CD4-positive, CD25-positive, alpha-beta regulatory T cell (primary cell): Measurements from ENCODE around the gene AGAP1. TPM values are rescaled to one million over a fixed set of nuclear protein-coding genes. Genes with fewer than 3 reads are reported as not detected.

Source experiments
- ATAC-seq, 2 donors: fragments of 150-1000 bp; cut with Tn5 transposase; one replicate each; pipeline ENCODE4 v1.10.0; 2021; ENCODE audit warnings: low read depth in 2 of 2, moderate number of reproducible peaks in 2 of 2, moderate library complexity in 1 of 2
- DNase-seq, 3 donors: peaks; one replicate each; pipeline versions ENCODE4 v3.0.0 to v3.0.0-alpha.2; 2012 to 2022; ENCODE audit warnings: mixed read lengths in 1 of 3
- H3K27ac ChIP-seq: one replicate; pipeline ENCODE4 v1.7.0; 2013; ENCODE audit warnings: mild to moderate bottlenecking, low read length; ENCODE audit not compliant: insufficient read depth, poor library complexity, severe bottlenecking
- H3K27me3 ChIP-seq: one replicate; pipeline ENCODE4 v1.7.0; 2013; ENCODE audit warnings: low read length; ENCODE audit not compliant: control insufficient read depth, insufficient read depth
- H3K36me3 ChIP-seq: one replicate; pipeline ENCODE4 v1.7.0; 2013; ENCODE audit warnings: mild to moderate bottlenecking, low read length, moderate library complexity; ENCODE audit not compliant: control insufficient read depth, insufficient read depth
- H3K4me1 ChIP-seq: 2 replicates; pipeline ENCODE4 v1.7.0; 2013; ENCODE audit warnings: mild to moderate bottlenecking, low read length; ENCODE audit not compliant: insufficient read depth, control insufficient read depth, poor library complexity, severe bottlenecking
- H3K4me3 ChIP-seq: one replicate; pipeline ENCODE4 v1.7.0; 2013; ENCODE audit warnings: low read depth, mild to moderate bottlenecking, low read length, moderate library complexity
- H3K9me3 ChIP-seq, 2 experiments: 1 replicate in 1 of 2; 2 replicates in 1 of 2; pipeline ENCODE4 v1.7.0; 2013; ENCODE audit warnings: low read length in 2 of 2, mild to moderate bottlenecking in 1 of 2, moderate library complexity in 1 of 2; ENCODE audit not compliant: control insufficient read depth in 2 of 2
- H3K27ac Mint-ChIP-seq, 3 donors: one replicate each; pipeline ENCODE4 v1.8.0; 2020 to 2022; ENCODE audit warnings: mild to moderate bottlenecking in 3 of 3, mixed read lengths in 3 of 3, moderate library complexity in 2 of 3
- H3K27me3 Mint-ChIP-seq: one replicate; pipeline ENCODE4 v1.8.0; 2022; ENCODE audit warnings: mild to moderate bottlenecking, mixed read lengths
- H3K36me3 Mint-ChIP-seq: one replicate; pipeline ENCODE4 v1.8.0; 2020; ENCODE audit warnings: mixed read lengths
- H3K4me1 Mint-ChIP-seq, 4 donors: one replicate each; pipeline ENCODE4 v1.8.0; 2020 to 2022; ENCODE audit warnings: mixed read lengths in 4 of 4, mild to moderate bottlenecking in 1 of 4
- H3K4me3 Mint-ChIP-seq, 4 donors: one replicate each; pipeline ENCODE4 v1.8.0; 2020 to 2022; ENCODE audit warnings: mild to moderate bottlenecking in 4 of 4, mixed read lengths in 4 of 4, moderate library complexity in 3 of 4
- H3K9me3 Mint-ChIP-seq, 7 donors: one replicate each; pipeline ENCODE4 v1.8.0; 2020 to 2022; ENCODE audit warnings: mixed read lengths in 7 of 7, mild to moderate bottlenecking in 3 of 7, moderate library complexity in 2 of 7
- polyA plus RNA-seq, 4 donors: library from polyadenylated mRNA; unstranded; fragments of 300-500 nt; fragmentation: Illumina TruSeq; gene quantifications; one replicate each; pipeline ENCODE4 v1.2.3, GENCODE V29; 2021
- total RNA-seq: library from RNA; stranded (reverse); gene quantifications from one replicate; pipeline ENCODE4 v1.2.3, GENCODE V29; 2022

Gene AGAP1
- total and polyA plus RNA-seq, 5 donors from 2014 or later: 0.99 TPM; not detected in 4

DNA sequence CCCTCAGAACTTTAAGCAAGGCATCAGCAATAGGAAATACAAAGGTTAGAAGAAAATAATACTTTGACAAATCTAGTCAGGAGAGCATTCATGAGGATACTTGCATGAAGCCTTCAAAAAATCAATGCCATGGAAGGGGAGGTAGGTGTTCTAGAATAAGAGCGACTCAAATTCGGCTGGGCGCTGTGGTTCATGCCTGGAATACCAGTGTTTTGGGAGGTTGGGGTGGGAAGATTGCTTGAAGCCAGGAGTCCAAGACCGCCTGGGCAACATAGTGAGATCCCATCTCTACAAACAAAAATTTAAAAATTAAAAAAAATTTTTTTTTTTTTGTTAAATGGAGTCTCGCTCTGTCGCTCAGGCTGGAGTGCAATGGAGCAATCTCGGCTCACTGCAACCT is 652.6 kb downstream of the AGAP1 start:
- H3K27me3 ChIP-seq: peaks cover 3% of the 10 kb centered on the region
- no peak overlapping the region for H3K27ac ChIP-seq
- Mint-ChIP-seq H3K27me3 (peaks cover 4% of the 10 kb centered on the region), H3K4me3 (no peak overlapping the region), H3K36me3 (no peaks in the 10 kb centered on the region), H3K9me3 (peaks cover 0 to 4% (median 0%) of the 10 kb centered on the region in 7 donors), H3K27ac (no peak overlapping the region), H3K4me1 (no peaks in the 10 kb centered on the region)
- no peaks in the 10 kb centered on the region for H3K36me3 ChIP-seq
- ATAC-seq: no peak
- no peaks in the 10 kb centered on the region for H3K4me1 ChIP-seq
- H3K4me3 ChIP-seq: no peak overlapping the region
- H3K9me3 ChIP-seq: no peaks in the 10 kb centered on the region
- no peak for DNase-seq

DNA sequence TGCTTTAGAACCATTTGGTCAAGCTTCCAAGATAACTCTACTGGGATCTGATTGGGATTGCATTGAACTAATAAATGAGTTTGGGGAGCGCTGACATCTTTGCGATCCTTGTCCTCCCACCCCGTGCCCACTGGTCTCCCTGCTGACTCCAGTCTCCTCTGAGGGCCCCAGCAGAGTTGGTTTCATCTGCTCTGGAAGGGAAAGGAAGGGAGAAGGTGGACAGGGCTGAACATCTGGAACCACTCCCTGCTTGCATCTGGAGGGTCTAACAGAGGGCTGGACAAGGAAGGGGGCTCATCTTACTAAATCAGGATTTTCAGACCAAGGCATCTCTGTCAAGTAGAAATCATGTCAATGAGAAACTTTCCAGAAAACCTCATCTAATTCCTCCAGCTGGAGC is 661.6 kb downstream of the AGAP1 start:
- peaks cover 0 to 2% (median under 1%) of the 10 kb centered on the region in 4 donors for H3K4me1 Mint-ChIP-seq
- Histone ChIP-seq H3K27me3 (no peaks in the 10 kb centered on the region), H3K36me3 (no peaks in the 10 kb centered on the region), H3K4me3 (no peak overlapping the region), H3K9me3 (peaks cover 0 to 4% of the 10 kb centered on the region in 2 experiments), H3K4me1 (no peaks in the 10 kb centered on the region), H3K27ac (no peak overlapping the region)
- no peak overlapping the region for H3K27ac Mint-ChIP-seq
- peaks cover 20% of the 10 kb centered on the region for H3K27me3 Mint-ChIP-seq
- peaks cover 0 to 14% (median 8%) of the 10 kb centered on the region in 7 donors for H3K9me3 Mint-ChIP-seq
- H3K4me3 Mint-ChIP-seq: no peak overlapping the region
- ATAC-seq (no peak), DNase-seq (no peak)
- no peaks in the 10 kb centered on the region for H3K36me3 Mint-ChIP-seq

DNA sequence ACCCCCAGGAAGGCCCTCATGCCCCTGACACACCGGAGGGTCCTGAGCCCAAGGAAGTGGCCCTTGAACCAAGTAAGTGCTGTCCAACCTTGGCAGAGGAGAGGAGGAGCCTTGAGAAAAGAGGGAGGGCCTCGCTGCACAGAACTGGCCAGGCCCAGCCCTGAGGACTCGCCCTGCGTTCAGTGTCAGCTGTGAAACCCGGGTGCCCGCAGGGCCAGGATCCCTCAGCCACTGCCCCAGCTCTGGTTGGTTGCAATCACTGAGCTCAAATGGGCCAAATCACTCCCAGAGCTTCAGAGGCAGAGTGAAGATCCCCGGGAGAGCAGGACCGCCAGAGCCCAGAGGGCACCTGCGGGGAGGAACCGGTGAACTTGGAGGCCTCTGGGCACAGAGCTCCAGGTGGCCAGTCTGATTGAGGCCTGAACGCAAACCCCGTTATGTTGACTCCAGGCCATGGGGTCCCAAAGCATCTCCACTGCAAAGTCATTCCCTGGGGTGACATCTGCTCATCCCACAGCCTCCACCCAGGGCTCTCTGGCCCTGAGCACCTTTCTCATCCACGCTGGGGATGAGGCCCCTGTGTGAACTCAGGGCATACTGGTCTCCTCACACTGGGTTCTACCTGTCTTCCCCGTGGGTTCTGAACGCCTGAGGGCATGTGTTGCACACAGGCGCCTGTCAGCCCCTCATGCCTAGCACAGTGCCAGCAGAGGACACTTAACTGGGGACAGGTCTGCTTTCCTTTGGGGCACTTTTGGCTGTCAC is 662.4 kb downstream of the AGAP1 start:
- no peak overlapping the region for H3K4me3 ChIP-seq
- Mint-ChIP-seq H3K27ac (no peak overlapping the region), H3K27me3 (peaks cover 24% of the 10 kb centered on the region), H3K36me3 (no peaks in the 10 kb centered on the region), H3K4me3 (no peak overlapping the region), H3K9me3 (peaks cover 0 to 14% (median 6%) of the 10 kb centered on the region in 7 donors), H3K4me1 (peaks cover 0 to 2% (median under 1%) of the 10 kb centered on the region in 4 donors)
- H3K27me3 ChIP-seq: no peaks in the 10 kb centered on the region
- peaks cover 0 to 4% of the 10 kb centered on the region in 2 experiments for H3K9me3 ChIP-seq
- H3K36me3 ChIP-seq: no peaks in the 10 kb centered on the region
- no peak overlapping the region for H3K27ac ChIP-seq
- H3K4me1 ChIP-seq: no peaks in the 10 kb centered on the region
- DNase-seq (no peak), ATAC-seq (no peak)

DNA sequence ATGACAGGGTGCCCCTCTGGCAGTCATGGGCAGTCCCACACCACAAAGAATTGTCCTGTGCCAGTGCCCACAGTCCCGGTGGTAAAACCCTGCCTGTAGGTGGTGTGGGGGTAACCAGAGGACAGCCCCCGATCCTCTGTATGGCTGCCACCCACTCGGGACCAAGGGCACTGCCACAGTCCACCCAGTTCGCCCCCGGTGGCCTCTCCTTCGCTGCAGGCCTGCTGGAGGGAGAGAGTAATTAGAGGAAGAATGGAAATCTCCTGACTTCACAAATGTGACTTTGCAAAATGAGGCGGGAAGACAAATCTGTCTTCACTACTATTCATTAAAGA is 663.0 kb downstream of the AGAP1 start:
- peaks cover 0 to 14% (median 6%) of the 10 kb centered on the region in 7 donors for H3K9me3 Mint-ChIP-seq
- Histone ChIP-seq H3K27me3 (no peaks in the 10 kb centered on the region), H3K9me3 (peaks cover 0 to 4% of the 10 kb centered on the region in 2 experiments), H3K4me1 (no peaks in the 10 kb centered on the region), H3K4me3 (no peak overlapping the region), H3K36me3 (no peaks in the 10 kb centered on the region), H3K27ac (no peak overlapping the region)
- H3K4me3 Mint-ChIP-seq: no peak overlapping the region
- peaks cover 29% of the 10 kb centered on the region for H3K27me3 Mint-ChIP-seq
- H3K36me3 Mint-ChIP-seq: no peaks in the 10 kb centered on the region
- ATAC-seq (no peak), DNase-seq (no peak)
- no peak overlapping the region for H3K27ac Mint-ChIP-seq
- H3K4me1 Mint-ChIP-seq: peaks cover 0 to 2% (median under 1%) of the 10 kb centered on the region in 4 donors

DNA sequence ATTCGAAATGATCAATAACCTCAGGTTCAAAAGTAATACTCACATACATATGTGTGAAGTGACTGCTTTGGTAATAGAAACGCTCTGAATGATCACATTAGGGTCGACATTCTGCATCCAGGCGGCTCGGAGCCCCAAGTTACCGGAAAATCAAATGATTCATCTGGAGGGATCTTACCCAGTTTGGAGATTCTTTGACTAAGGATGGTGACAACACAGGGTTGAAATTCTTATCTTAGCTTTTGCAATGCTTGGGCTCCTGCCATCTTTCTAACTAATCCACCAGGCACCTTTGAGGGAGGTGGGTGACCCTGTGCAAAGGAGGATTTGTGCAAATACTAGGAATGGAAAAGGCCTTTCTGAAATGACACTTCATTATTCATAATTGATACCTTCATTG is 663.5 kb downstream of the AGAP1 start:
- no peak overlapping the region for H3K27ac ChIP-seq
- no peaks in the 10 kb centered on the region for H3K4me1 ChIP-seq
- DNase-seq (no peak), ATAC-seq (no peak)
- Mint-ChIP-seq H3K36me3 (no peaks in the 10 kb centered on the region), H3K27ac (no peak overlapping the region), H3K9me3 (peaks cover 0 to 12% (median 6%) of the 10 kb centered on the region in 7 donors), H3K4me1 (peaks cover 0 to 2% (median under 1%) of the 10 kb centered on the region in 4 donors), H3K4me3 (no peak overlapping the region), H3K27me3 (peaks cover 34% of the 10 kb centered on the region)
- no peak overlapping the region for H3K4me3 ChIP-seq
- H3K36me3 ChIP-seq: no peaks in the 10 kb centered on the region
- peaks cover 0 to 4% of the 10 kb centered on the region in 2 experiments for H3K9me3 ChIP-seq
- H3K27me3 ChIP-seq: no peaks in the 10 kb centered on the region

DNA sequence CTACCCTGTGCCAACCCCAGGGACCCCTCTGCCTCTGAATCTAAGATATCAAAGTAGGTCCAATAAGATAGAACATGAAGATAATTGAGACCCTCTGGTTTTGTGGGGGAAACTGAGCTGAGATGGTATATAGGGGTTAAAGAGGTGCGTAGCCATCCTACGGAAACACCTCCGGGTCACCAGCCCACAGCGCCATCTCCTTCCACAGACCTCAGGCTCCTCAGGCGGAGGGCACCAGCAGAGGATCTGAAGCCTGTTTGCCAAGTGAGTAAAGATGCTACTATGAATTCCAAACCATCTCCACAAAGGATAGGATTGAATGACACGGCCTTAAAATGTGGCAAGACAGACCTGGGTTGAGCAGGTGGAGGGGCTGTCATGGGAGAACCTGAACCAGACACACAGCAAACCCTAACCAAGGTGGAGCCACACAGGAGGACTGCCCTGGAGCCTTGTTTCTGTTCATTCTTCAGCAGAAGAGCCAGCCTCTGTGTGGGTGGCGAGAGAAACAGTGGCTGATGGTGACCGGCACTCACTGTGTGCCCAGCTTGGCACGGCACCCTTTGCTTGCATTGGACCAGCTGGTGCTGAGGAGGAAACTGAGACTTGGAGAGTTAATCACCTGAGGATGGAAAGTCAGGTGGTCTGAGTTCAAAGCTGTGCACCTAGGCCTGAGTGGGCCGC is 664.1 kb downstream of the AGAP1 start:
- H3K9me3 ChIP-seq: peaks cover 0 to 2% of the 10 kb centered on the region in 2 experiments
- peaks cover 0 to 11% (median 5%) of the 10 kb centered on the region in 7 donors for H3K9me3 Mint-ChIP-seq
- no peaks in the 10 kb centered on the region for H3K4me1 ChIP-seq
- peaks cover 0 to 2% (median under 1%) of the 10 kb centered on the region in 4 donors for H3K4me1 Mint-ChIP-seq
- H3K27me3 Mint-ChIP-seq: peaks cover 40% of the 10 kb centered on the region
- no peak overlapping the region for H3K27ac ChIP-seq
- no peak overlapping the region for H3K27ac Mint-ChIP-seq
- DNase-seq (no peak), ATAC-seq (no peak)
- no peak overlapping the region for H3K4me3 Mint-ChIP-seq
- no peaks in the 10 kb centered on the region for H3K36me3 ChIP-seq
- no peaks in the 10 kb centered on the region for H3K36me3 Mint-ChIP-seq
- no peaks in the 10 kb centered on the region for H3K27me3 ChIP-seq
- H3K4me3 ChIP-seq: no peak overlapping the region

DNA sequence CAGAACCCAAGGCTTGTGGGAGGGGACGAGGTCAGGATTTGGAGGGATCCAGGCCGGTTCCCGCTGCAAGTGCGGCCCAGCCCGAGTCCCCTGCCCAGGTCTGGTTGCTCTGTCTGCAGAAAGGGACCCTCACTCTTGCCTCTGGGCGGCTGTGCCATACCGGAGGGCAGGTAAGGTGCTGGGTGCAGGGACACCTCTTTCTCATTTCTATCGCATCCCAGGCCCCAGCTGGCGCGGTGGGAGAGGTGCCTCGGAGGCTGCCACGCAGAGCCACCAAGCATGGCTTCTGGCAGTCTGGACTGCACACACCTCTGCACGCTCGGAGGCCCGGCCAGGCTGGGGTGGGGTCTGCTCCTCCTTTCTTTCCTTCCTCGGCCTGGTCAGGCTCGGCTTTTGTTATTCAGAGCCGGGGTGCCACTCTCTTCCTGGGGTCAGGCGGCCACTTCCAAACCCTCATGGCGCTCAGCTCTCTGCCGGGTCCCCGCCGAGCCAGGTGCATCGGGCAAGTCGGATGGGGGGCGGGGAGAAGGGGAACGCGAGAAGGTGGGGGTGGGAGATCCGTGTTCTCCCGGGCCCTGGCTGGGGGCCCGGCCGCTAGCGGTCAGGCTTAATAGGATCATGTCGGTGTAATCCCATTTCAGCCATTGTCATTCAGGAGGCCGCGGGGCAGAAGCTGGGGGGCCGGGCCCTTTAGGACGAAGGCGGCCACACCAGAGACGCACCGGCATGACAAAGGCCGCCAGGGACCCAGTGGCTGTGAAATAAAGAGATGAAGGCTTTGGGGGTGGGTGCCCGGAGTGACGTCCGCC is 665.3 kb downstream of the AGAP1 start:
- no peaks in the 10 kb centered on the region for H3K36me3 Mint-ChIP-seq

More for the DNA sequence above, 665.3 kb downstream of the AGAP1 start:
- peaks cover 0 to 2% (median 0%) of the 10 kb centered on the region in 4 donors for H3K4me1 Mint-ChIP-seq
- H3K9me3 ChIP-seq: no peaks in the 10 kb centered on the region
- H3K9me3 Mint-ChIP-seq: peaks cover 0 to 6% (median 0%) of the 10 kb centered on the region in 7 donors
- no peak for DNase-seq
- H3K36me3 ChIP-seq: no peaks in the 10 kb centered on the region
- H3K4me1 ChIP-seq: no peaks in the 10 kb centered on the region
- H3K27ac Mint-ChIP-seq: no peak overlapping the region
- no peaks in the 10 kb centered on the region for H3K27me3 ChIP-seq
- H3K27ac ChIP-seq: no peak overlapping the region
- H3K4me3 ChIP-seq: no peak overlapping the region
- no peak for ATAC-seq
- H3K27me3 Mint-ChIP-seq: peaks cover 41% of the 10 kb centered on the region
- H3K4me3 Mint-ChIP-seq: no peak overlapping the region
